Measurements from ENCODE around the gene TTLL11. TPM values are rescaled to one million over a fixed set of nuclear protein-coding genes. Genes with fewer than 3 reads are reported as not detected.

TTLL11 gene
- total RNA-seq, 1 experiment from 2014 or later, result 4.0 TPM

- peak; percentile 4 for DNase-seq (ENCODE audit: extremely low read depth, low read depth)
Observed at GRCh38 chr9:122056484-122056883, 36.6 kb downstream of the TTLL11 start.

GRCh38 chr9:122055701-122056100 is 37.4 kb downstream of the TTLL11 start:
- no peak for DNase-seq (ENCODE audit: extremely low read depth, low read depth)

- no peak for DNase-seq (ENCODE audit: extremely low read depth, low read depth)
Observed at GRCh38 chr9:122053567-122054350, 39.3 kb downstream of the TTLL11 start.

- no peak for DNase-seq (ENCODE audit: extremely low read depth, low read depth)
Observed at GRCh38 chr9:122053064-122053463, 40.0 kb downstream of the TTLL11 start.

- DNase-seq (ENCODE audit: extremely low read depth, low read depth), result no peak
Observed at GRCh38 chr9:122051351-122052321, 41.5 kb downstream of the TTLL11 start.

GRCh38 chr9:122050167-122050566 is 42.9 kb downstream of the TTLL11 start:
- DNase-seq (ENCODE audit: extremely low read depth, low read depth), result no peak

- DNase-seq (ENCODE audit: extremely low read depth, low read depth), result no peak
Observed at GRCh38 chr9:122042056-122042455, 51.1 kb downstream of the TTLL11 start.

- DNase-seq (ENCODE audit: extremely low read depth, low read depth), result no peak
Observed at GRCh38 chr9:122040561-122041242, 52.4 kb downstream of the TTLL11 start.

- no peak for DNase-seq (ENCODE audit: extremely low read depth, low read depth)
Observed at GRCh38 chr9:122039234-122039633, 53.9 kb downstream of the TTLL11 start.

- no peak for DNase-seq (ENCODE audit: extremely low read depth, low read depth)
Observed at GRCh38 chr9:122036988-122037387, 56.1 kb downstream of the TTLL11 start.

- no peak for DNase-seq (ENCODE audit: extremely low read depth, low read depth)
Observed at GRCh38 chr9:122036408-122036807, 56.7 kb downstream of the TTLL11 start.

GRCh38 chr9:122033775-122034373 is 59.2 kb downstream of the TTLL11 start:
- no peak for DNase-seq (ENCODE audit: extremely low read depth, low read depth)

- no peak for DNase-seq (ENCODE audit: extremely low read depth, low read depth)
Observed at GRCh38 chr9:122032346-122032745, 60.8 kb downstream of the TTLL11 start.

GRCh38 chr9:122031776-122032175 is 61.3 kb downstream of the TTLL11 start:
- no peak for DNase-seq (ENCODE audit: extremely low read depth, low read depth)

- DNase-seq (ENCODE audit: extremely low read depth, low read depth), result no peak
Observed at GRCh38 chr9:122031157-122031556, 62.0 kb downstream of the TTLL11 start.

- DNase-seq (ENCODE audit: extremely low read depth, low read depth), result no peak
Observed at GRCh38 chr9:122030357-122030756, 62.8 kb downstream of the TTLL11 start.

- no peak for DNase-seq (ENCODE audit: extremely low read depth, low read depth)
Observed at GRCh38 chr9:122029898-122030297, 63.2 kb downstream of the TTLL11 start.

- no peak for DNase-seq (ENCODE audit: extremely low read depth, low read depth)
Observed at GRCh38 chr9:122028089-122028488, 65.0 kb downstream of the TTLL11 start.

- no peak for DNase-seq (ENCODE audit: extremely low read depth, low read depth)
Observed at GRCh38 chr9:122020398-122020797, 72.7 kb downstream of the TTLL11 start.

- no peak for DNase-seq (ENCODE audit: extremely low read depth, low read depth)
Observed at GRCh38 chr9:122016744-122017143, 76.4 kb downstream of the TTLL11 start.

GRCh38 chr9:122016309-122016708 is 76.8 kb downstream of the TTLL11 start:
- no peak for DNase-seq (ENCODE audit: extremely low read depth, low read depth)
